ENCODE measurements around the gene TNRC18. TPM values are rescaled to one million over a fixed set of nuclear protein-coding genes. Genes with fewer than 3 reads are reported as not detected.

Gene TNRC18
- total and polyA plus RNA-seq, 9 of the 15 experiments (the other 6 are each of a cell fraction or from before 2014, with no cell fraction given): 0.03 to 43.2 (median 18.0) TPM

DNA sequence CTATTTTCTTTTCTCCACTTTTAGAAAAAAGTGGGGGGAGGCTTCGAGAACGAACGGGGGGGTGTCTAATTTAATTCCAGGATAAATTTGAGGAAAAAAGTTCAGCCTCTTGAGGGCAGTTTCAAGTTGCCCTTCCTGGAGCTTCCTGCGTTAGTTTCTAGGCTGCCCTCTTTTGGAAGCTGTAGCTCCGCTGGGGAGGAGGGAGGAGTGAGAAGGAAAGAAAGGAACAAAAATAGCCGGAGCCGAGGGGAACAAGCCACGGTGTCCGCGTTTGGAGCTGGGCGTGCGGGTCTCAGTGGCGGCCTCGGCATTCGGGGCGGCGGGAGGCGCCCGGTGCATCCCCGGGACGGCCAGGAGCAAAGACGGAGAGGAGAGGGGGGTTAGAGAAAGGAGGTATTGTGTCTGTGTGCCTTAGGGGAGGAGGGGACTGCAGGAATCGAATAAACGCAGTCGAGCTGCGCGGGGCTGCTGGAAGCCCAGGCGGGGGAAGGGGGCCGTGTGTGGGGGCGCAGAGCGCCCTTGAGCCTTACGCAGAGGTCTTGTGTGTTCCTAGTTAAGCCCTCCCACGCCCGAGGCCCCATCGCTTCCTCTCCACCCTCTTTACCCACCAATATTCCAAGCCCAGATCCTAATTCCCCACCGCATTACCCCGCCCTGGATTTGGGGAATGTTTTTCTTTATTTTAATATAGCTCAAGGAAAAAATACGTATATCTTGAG lies 2.0 kb upstream of the TNRC18 start (continued):
- no peak for TF ChIP-seq ZNF347 (CRISPR knock-in tag; IDR thresholded peaks at IDR 0.05; ENCODE audit: low read depth)
- 0 out of 2 replicates have a peak, but pooled peaks have one; percentile 51 for TF ChIP-seq MEF2D (tag; conservative IDR thresholded peaks at IDR 0.05; ENCODE audit: low read depth)
- TF ChIP-seq FUS (optimal IDR thresholded peaks at IDR 0.05; ENCODE audit: low read depth, low read length): no peak
- TF ChIP-seq POLR2B (IDR thresholded peaks at IDR 0.05; ENCODE audit: low read depth, partially characterized antibody): peak; percentile 84
- peak; percentile 36; the same call in 1 of the 2 replicates for TF ChIP-seq CREB1 (IDR thresholded peaks at IDR 0.05)
- TF ChIP-seq CREB1 (CRISPR knock-in tag; IDR thresholded peaks at IDR 0.05): 0 out of 2 replicates have a peak, but pooled peaks have one; percentile 11
- 0 out of 2 replicates have a peak, but pooled peaks have one; percentile 45 for TF ChIP-seq ZNF830 (CRISPR knock-in tag; IDR thresholded peaks at IDR 0.05)
- TF ChIP-seq SMAD4 (CRISPR knock-in tag; conservative IDR thresholded peaks at IDR 0.05): peak; percentile 52
- peak; percentile 49 to 78 for TF ChIP-seq MAZ (CRISPR knock-in tag; conservative IDR thresholded peaks at IDR 0.05 in 1 of 2, IDR thresholded peaks at IDR 0.05 in 1 of 2)
- TF ChIP-seq ZBTB7A (IDR thresholded peaks at IDR 0.05; ENCODE audit: borderline replicate concordance, control insufficient read depth, low read depth, low read length): peak; percentile 98
- TF ChIP-seq, protein P1, sequence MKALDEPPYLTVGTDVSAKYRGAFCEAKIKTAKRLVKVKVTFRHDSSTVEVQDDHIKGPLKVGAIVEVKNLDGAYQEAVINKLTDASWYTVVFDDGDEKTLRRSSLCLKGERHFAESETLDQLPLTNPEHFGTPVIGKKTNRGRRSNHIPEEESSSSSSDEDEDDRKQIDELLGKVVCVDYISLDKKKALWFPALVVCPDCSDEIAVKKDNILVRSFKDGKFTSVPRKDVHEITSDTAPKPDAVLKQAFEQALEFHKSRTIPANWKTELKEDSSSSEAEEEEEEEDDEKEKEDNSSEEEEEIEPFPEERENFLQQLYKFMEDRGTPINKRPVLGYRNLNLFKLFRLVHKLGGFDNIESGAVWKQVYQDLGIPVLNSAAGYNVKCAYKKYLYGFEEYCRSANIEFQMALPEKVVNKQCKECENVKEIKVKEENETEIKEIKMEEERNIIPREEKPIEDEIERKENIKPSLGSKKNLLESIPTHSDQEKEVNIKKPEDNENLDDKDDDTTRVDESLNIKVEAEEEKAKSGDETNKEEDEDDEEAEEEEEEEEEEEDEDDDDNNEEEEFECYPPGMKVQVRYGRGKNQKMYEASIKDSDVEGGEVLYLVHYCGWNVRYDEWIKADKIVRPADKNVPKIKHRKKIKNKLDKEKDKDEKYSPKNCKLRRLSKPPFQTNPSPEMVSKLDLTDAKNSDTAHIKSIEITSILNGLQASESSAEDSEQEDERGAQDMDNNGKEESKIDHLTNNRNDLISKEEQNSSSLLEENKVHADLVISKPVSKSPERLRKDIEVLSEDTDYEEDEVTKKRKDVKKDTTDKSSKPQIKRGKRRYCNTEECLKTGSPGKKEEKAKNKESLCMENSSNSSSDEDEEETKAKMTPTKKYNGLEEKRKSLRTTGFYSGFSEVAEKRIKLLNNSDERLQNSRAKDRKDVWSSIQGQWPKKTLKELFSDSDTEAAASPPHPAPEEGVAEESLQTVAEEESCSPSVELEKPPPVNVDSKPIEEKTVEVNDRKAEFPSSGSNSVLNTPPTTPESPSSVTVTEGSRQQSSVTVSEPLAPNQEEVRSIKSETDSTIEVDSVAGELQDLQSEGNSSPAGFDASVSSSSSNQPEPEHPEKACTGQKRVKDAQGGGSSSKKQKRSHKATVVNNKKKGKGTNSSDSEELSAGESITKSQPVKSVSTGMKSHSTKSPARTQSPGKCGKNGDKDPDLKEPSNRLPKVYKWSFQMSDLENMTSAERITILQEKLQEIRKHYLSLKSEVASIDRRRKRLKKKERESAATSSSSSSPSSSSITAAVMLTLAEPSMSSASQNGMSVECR (CRISPR knock-in tag; IDR thresholded peaks at IDR 0.05): peak; percentile 13
- peak; percentile 72; the same call in 1 of the 2 replicates for TF ChIP-seq GTF2E2 (tag; IDR thresholded peaks at IDR 0.05)
- TF ChIP-seq, protein P2, sequence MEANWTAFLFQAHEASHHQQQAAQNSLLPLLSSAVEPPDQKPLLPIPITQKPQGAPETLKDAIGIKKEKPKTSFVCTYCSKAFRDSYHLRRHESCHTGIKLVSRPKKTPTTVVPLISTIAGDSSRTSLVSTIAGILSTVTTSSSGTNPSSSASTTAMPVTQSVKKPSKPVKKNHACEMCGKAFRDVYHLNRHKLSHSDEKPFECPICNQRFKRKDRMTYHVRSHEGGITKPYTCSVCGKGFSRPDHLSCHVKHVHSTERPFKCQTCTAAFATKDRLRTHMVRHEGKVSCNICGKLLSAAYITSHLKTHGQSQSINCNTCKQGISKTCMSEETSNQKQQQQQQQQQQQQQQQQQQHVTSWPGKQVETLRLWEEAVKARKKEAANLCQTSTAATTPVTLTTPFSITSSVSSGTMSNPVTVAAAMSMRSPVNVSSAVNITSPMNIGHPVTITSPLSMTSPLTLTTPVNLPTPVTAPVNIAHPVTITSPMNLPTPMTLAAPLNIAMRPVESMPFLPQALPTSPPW (CRISPR knock-in tag; IDR thresholded peaks at IDR 0.05): peak; percentile 80
